BE2C (cell line): ENCODE results near the gene ATG16L1.

Experiments used
- DNase-seq: peaks from one replicate; pipeline ENCODE4 v3.0.0-alpha.2; 2020
- H3K27me3 ChIP-seq: fragments of 250-450 bp; sonication (Bioruptor Pico); 2 replicates; pipeline ENCODE4 v1.5.1; 2020; ENCODE audit warnings: mild to moderate bottlenecking
- H3K36me3 ChIP-seq: fragments of 250-450 bp; sonication (Bioruptor Pico); 2 replicates; pipeline ENCODE4 v1.5.1; 2020; ENCODE audit warnings: mild to moderate bottlenecking
- H3K4me1 ChIP-seq: fragments of 250-450 bp; sonication (Bioruptor Pico); 2 replicates; pipeline ENCODE4 v1.5.1; 2020
- H3K4me3 ChIP-seq: 2 replicates; pipeline ENCODE4 v1.5.1; 2011; ENCODE audit warnings: low read depth, low read length
- H3K9me3 ChIP-seq: fragments of 250-450 bp; sonication (Bioruptor Pico); 2 replicates; pipeline ENCODE4 v1.5.1; 2020
- CTCF ChIP-seq: IDR thresholded peaks from 2 replicates; pipeline ENCODE4 v1.5.1; 2012; ENCODE audit warnings: mild to moderate bottlenecking, low read depth, low read length

The ATG16L1 gene

GRCh38 chr2:233319256-233319655, 67.8 kb downstream of the ATG16L1 start:
- Histone ChIP-seq H3K4me1 (no peaks in the 10 kb centered on the region), H3K9me3 (no peaks in the 10 kb centered on the region), H3K36me3 (no peaks in the 10 kb centered on the region), H3K27me3 (no peaks in the 10 kb centered on the region), H3K4me3 (no peak overlapping the region)
- TF ChIP-seq CTCF, result no peak
- no peak for DNase-seq

- Histone ChIP-seq H3K36me3 (no peaks in the 10 kb centered on the region), H3K27me3 (no peaks in the 10 kb centered on the region), H3K4me3 (no peak overlapping the region), H3K9me3 (no peaks in the 10 kb centered on the region), H3K4me1 (no peaks in the 10 kb centered on the region)
- no peak for DNase-seq
- no peak for TF ChIP-seq CTCF
Observed at GRCh38 chr2:233320470-233320869, 69.0 kb downstream of the ATG16L1 start.

GRCh38 chr2:233321166-233321565, 69.7 kb downstream of the ATG16L1 start:
- no peak for TF ChIP-seq CTCF

GRCh38 chr2:233323851-233324250, 72.4 kb downstream of the ATG16L1 start:
- no peaks in the 10 kb centered on the region for H3K9me3 ChIP-seq
- DNase-seq, result no peak
- H3K4me1 ChIP-seq, result no peaks in the 10 kb centered on the region
- no peak for TF ChIP-seq CTCF
- no peaks in the 10 kb centered on the region for H3K27me3 ChIP-seq
- H3K4me3 ChIP-seq, result no peak overlapping the region
- no peaks in the 10 kb centered on the region for H3K36me3 ChIP-seq

More at GRCh38 chr2:233321166-233321565, 69.7 kb downstream of the ATG16L1 start:
- Histone ChIP-seq H3K4me1 (no peaks in the 10 kb centered on the region), H3K27me3 (no peaks in the 10 kb centered on the region), H3K9me3 (no peaks in the 10 kb centered on the region), H3K36me3 (no peaks in the 10 kb centered on the region), H3K4me3 (no peak overlapping the region)
- DNase-seq, result no peak

- no peak for TF ChIP-seq CTCF
- no peak overlapping the region for H3K4me3 ChIP-seq
- DNase-seq, result no peak
- no peaks in the 10 kb centered on the region for H3K27me3 ChIP-seq
- H3K9me3 ChIP-seq, result no peaks in the 10 kb centered on the region
- no peaks in the 10 kb centered on the region; the same call in 1 of the 2 replicates for H3K4me1 ChIP-seq
- H3K36me3 ChIP-seq, result no peaks in the 10 kb centered on the region
Observed at GRCh38 chr2:233325256-233325655, 73.8 kb downstream of the ATG16L1 start.

GRCh38 chr2:233325814-233326213, 74.3 kb downstream of the ATG16L1 start:
- no peaks in the 10 kb centered on the region for H3K27me3 ChIP-seq
- DNase-seq, result no peak
- H3K4me1 ChIP-seq, result no peaks in the 10 kb centered on the region; the same call in 1 of the 2 replicates
- no peaks in the 10 kb centered on the region for H3K9me3 ChIP-seq
- H3K36me3 ChIP-seq, result no peaks in the 10 kb centered on the region
- no peak overlapping the region for H3K4me3 ChIP-seq
- TF ChIP-seq CTCF, result no peak
